Upper lobe of left lung (tissue), 6 donors: ENCODE results near the gene TSPAN7. TPM values are rescaled to one million over a fixed set of nuclear protein-coding genes. Genes with fewer than 3 reads are reported as not detected.

Source experiments
- ATAC-seq, 2 donors: fragments of 200-7000 bp; cut with Tn5 transposase; one replicate each; pipeline ENCODE4 v1.9.1; 2022; ENCODE audit warnings: mild to moderate bottlenecking in 2 of 2, moderate library complexity in 2 of 2; ENCODE audit not compliant: low FRiP score in 2 of 2
- DNase-seq, 2 donors: peaks; one replicate each; pipeline ENCODE4 v3.0.0-alpha.2; 2019 to 2020
- H3K27ac ChIP-seq, 4 donors: fragments of 200-600 bp; sonication (generic); one replicate each; pipeline ENCODE4 v1.5.1; 2016 to 2019
- H3K27me3 ChIP-seq, 4 donors: fragments of 200-600 bp; sonication (generic); one replicate each; pipeline ENCODE4 v1.5.1; 2017 to 2019
- H3K36me3 ChIP-seq, 4 donors: fragments of 200-600 bp; sonication (generic); one replicate each; pipeline ENCODE4 v1.5.1; 2016 to 2019
- H3K4me1 ChIP-seq, 4 donors: fragments of 200-600 bp; sonication (generic); one replicate each; pipeline ENCODE4 v1.5.1; 2018 to 2019
- H3K4me3 ChIP-seq, 4 donors: fragments of 200-600 bp; sonication (generic); one replicate each; pipeline ENCODE4 v1.5.1; 2017 to 2019; ENCODE audit warnings: mild to moderate bottlenecking in 2 of 4, moderate library complexity in 1 of 4
- H3K9me3 ChIP-seq, 4 donors: fragments of 200-600 bp; sonication (generic); one replicate each; pipeline ENCODE4 v1.5.1; 2018 to 2019
- CTCF ChIP-seq, 6 experiments: fragments of 450-650 bp in 4 of 6; fragments of 200-600 bp in 2 of 6; sonication (generic) in 2 of 6; IDR thresholded peaks; one replicate each; pipeline ENCODE4 v1.5.1; 2016 to 2019; ENCODE audit warnings: antibody characterized with exemption in 6 of 6
- EP300 ChIP-seq, 4 donors: sonication (generic); formaldehyde crosslinking; IDR thresholded peaks; one replicate each; pipeline ENCODE4 v1.5.1; 2017; ENCODE audit warnings: antibody characterized with exemption in 4 of 4, control low read depth in 2 of 4
- POLR2A ChIP-seq, 4 donors: fragments of 450-650 bp; IDR thresholded peaks; one replicate each; pipeline ENCODE4 v1.5.1; 2016 to 2017; ENCODE audit warnings: antibody characterized with exemption in 4 of 4, mild to moderate bottlenecking in 2 of 4
- POLR2AphosphoS5 ChIP-seq, 2 donors: sonication (generic); formaldehyde crosslinking; IDR thresholded peaks; one replicate each; pipeline ENCODE4 v1.5.1; 2017; ENCODE audit warnings: antibody characterized with exemption in 2 of 2
- WGBS, 2 donors: methylation state at CpG; one replicate each; pipeline ENCODE4 v1.1.5; 2017 to 2018; 5-methylcytosine and 5-hydroxymethylcytosine counted together
- total RNA-seq, 6 donors: library from RNA; depleted of rRNA in 4 of 6; stranded (reverse); fragments of >200 nt in 4 of 6; gene quantifications; one replicate each; pipeline versions ENCODE4 v1.1.0 to v1.2.1, GENCODE V29; 2016 to 2021
- donor health status: DM: no; HTN: no; CAD: no; lungs with moderate emphysema.
- donor health status: DM: no; HTN: yes; CAD: no; lungs with severe emphysema.

TSPAN7 gene
- total RNA-seq, 6 donors from 2014 or later = 7.3 to 65.0 (median 49.4) TPM

GRCh38 chrX:38578167-38578566 is 16.8 kb downstream of the TSPAN7 start:
- no peak for TF ChIP-seq POLR2A (IDR thresholded peaks at IDR 0.05)
- TF ChIP-seq CTCF (IDR thresholded peaks at IDR 0.05) = no peak
- no peak for TF ChIP-seq EP300 (IDR thresholded peaks at IDR 0.05)
- no peak for TF ChIP-seq POLR2AphosphoS5 (IDR thresholded peaks at IDR 0.05)
- no peak overlapping the region for H3K4me3 ChIP-seq
- no peaks in the 10 kb centered on the region for H3K27me3 ChIP-seq
- DNase-seq (no peak), ATAC-seq (no peak)
- 73 to 76% methylated on average over 2 of the region's 2 CpGs for WGBS, 2 donors
- no peaks in the 10 kb centered on the region for H3K9me3 ChIP-seq
- no peaks in the 10 kb centered on the region for H3K4me1 ChIP-seq
- H3K27ac ChIP-seq = no peak overlapping the region
- H3K36me3 ChIP-seq = no peaks in the 10 kb centered on the region

GRCh38 chrX:38583181-38583580 is 21.8 kb downstream of the TSPAN7 start:
- no peak for DNase-seq
- WGBS, 2 donors = 86 to 93% methylated on average over 5 of the region's 5 CpGs
- no peaks in the 10 kb centered on the region for H3K4me1 ChIP-seq
- no peak overlapping the region for H3K4me3 ChIP-seq
- no peaks in the 10 kb centered on the region for H3K36me3 ChIP-seq
- no peaks in the 10 kb centered on the region for H3K27me3 ChIP-seq
- H3K27ac ChIP-seq = no peak overlapping the region
- H3K9me3 ChIP-seq = no peaks in the 10 kb centered on the region
- no peak for ATAC-seq
- TF ChIP-seq POLR2AphosphoS5 (IDR thresholded peaks at IDR 0.05) = no peak
- TF ChIP-seq CTCF (IDR thresholded peaks at IDR 0.05) = no peak
- TF ChIP-seq EP300 (IDR thresholded peaks at IDR 0.05) = no peak
- no peak for TF ChIP-seq POLR2A (IDR thresholded peaks at IDR 0.05)

- no peaks in the 10 kb centered on the region for H3K36me3 ChIP-seq
- no peaks in the 10 kb centered on the region for H3K27me3 ChIP-seq
- H3K4me3 ChIP-seq = no peak overlapping the region
- peaks cover 0 to 7% (median 0%) of the 10 kb centered on the region in 4 donors for H3K9me3 ChIP-seq
- no peak for ATAC-seq
- no peak overlapping the region for H3K27ac ChIP-seq
- 68 to 92% methylated on average over 2 of the region's 2 CpGs for WGBS, 2 donors
- TF ChIP-seq POLR2A (IDR thresholded peaks at IDR 0.05) = no peak
- TF ChIP-seq EP300 (IDR thresholded peaks at IDR 0.05) = no peak
- no peak for TF ChIP-seq POLR2AphosphoS5 (IDR thresholded peaks at IDR 0.05)
- no peak for TF ChIP-seq CTCF (IDR thresholded peaks at IDR 0.05)
- H3K4me1 ChIP-seq = no peaks in the 10 kb centered on the region
- DNase-seq = no peak
These were observed 33.1 kb downstream of the TSPAN7 start for GRCh38 chrX:38594434-38594833.

GRCh38 chrX:38595801-38596200 is 34.5 kb downstream of the TSPAN7 start:
- Histone ChIP-seq H3K36me3 (no peaks in the 10 kb centered on the region), H3K4me3 (no peak overlapping the region), H3K27ac (no peak overlapping the region), H3K4me1 (no peaks in the 10 kb centered on the region), H3K27me3 (no peaks in the 10 kb centered on the region), H3K9me3 (peaks cover 0 to 7% (median 0%) of the 10 kb centered on the region in 4 donors)
- DNase-seq (no peak), ATAC-seq (no peak)
- TF ChIP-seq POLR2AphosphoS5 (IDR thresholded peaks at IDR 0.05) = no peak
- TF ChIP-seq CTCF (IDR thresholded peaks at IDR 0.05) = no peak
- TF ChIP-seq EP300 (IDR thresholded peaks at IDR 0.05) = no peak
- TF ChIP-seq POLR2A (IDR thresholded peaks at IDR 0.05) = no peak
- 33 to 63% methylated on average over 1 of the region's 1 CpG for WGBS, 2 donors

- no peak for ATAC-seq
- H3K4me3 ChIP-seq = no peak overlapping the region
- no peak overlapping the region for H3K27ac ChIP-seq
- TF ChIP-seq POLR2A (IDR thresholded peaks at IDR 0.05) (no peak), CTCF (IDR thresholded peaks at IDR 0.05) (no peak), EP300 (IDR thresholded peaks at IDR 0.05) (no peak), POLR2AphosphoS5 (IDR thresholded peaks at IDR 0.05) (no peak)
- peaks cover 0 to 5% (median 0%) of the 10 kb centered on the region in 4 donors for H3K9me3 ChIP-seq
- WGBS, 2 donors = 60 to 84% methylated on average over 2 of the region's 2 CpGs
- DNase-seq = no peak
- no peaks in the 10 kb centered on the region for H3K36me3 ChIP-seq
- H3K4me1 ChIP-seq = no peaks in the 10 kb centered on the region
- H3K27me3 ChIP-seq = no peaks in the 10 kb centered on the region
These were observed 35.6 kb downstream of the TSPAN7 start for GRCh38 chrX:38596939-38597338.
